UCSD-AML1 (cell line): ENCODE data around the gene HECTD1.
"Not testable (repeated sequence)": the region's sequence is repeated elsewhere in the genome, so short reads cannot be mapped to it uniquely, and the experiment has no call there.

ENCODE experiments used
- DNase-seq: peaks from one replicate; lab custom pipeline; 2025; ENCODE audit not compliant: unreplicated experiment; lab: John Stamatoyannopoulos, UW

HECTD1 gene

DNA sequence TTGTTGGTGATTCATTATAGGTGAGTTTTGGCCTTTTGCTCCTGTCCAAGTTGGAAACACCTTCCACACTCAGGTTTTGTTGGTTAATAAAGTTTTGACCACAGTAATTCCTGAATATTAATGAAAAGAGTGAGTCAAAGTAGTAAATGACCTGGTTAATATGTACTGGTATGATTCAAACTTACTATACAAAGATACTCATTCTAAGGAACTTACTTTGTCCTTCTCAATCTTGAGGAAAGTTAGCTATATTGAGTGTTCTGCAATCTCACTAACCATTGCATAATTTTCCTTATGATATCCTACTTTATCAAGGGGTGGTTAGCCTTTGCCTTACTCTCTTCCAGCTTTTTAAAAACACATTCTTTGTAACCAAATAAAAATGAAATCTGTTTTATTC lies 20.9 kb upstream of the HECTD1 start:
- no peak for DNase-seq

- DNase-seq = no peak
These were observed 17.2 kb upstream of the HECTD1 start for GRCh38 chr14:31224808-31225207.

GRCh38 chr14:31223331-31223730 lies 15.7 kb upstream of the HECTD1 start:
- DNase-seq = no peak

DNA sequence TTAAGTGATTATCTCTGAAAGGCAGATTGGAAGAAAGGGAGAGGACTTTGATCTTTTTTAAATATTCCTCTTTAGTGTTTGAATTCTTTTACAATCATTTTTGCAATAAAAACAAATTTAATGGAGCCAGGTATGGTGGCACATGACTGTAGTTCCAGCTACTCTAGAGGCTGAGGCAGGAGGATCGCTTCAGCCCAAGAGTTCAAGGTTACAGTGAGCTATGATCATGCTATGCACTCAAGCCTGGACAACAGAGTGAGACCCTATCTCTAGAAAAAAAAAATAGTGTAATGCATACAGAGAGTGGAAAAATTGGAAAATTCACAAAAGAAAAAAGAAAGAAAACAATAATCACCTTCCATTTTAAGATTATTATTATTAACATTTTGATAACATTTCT lies 15.2 kb upstream of the HECTD1 start:
- no peak for DNase-seq

DNA sequence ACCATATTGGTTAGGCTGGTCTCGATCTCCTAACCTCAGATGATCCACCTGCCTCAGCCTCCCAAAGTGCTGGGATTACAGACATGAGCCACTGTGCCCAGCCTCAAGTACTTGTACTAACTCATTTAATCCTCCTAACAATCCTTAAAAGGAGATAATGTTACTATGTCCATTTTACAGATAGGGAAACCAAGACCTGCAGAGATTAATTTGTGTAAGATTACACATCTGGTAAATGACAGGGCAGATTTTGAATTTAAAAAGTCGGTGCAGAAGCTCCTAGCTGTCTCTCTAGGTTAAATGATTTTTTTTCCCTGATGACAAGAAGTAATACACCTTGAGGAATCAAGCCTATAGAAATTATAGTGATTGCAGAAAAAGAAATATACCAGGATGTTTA lies 13.7 kb upstream of the HECTD1 start:
- DNase-seq = no peak

DNA sequence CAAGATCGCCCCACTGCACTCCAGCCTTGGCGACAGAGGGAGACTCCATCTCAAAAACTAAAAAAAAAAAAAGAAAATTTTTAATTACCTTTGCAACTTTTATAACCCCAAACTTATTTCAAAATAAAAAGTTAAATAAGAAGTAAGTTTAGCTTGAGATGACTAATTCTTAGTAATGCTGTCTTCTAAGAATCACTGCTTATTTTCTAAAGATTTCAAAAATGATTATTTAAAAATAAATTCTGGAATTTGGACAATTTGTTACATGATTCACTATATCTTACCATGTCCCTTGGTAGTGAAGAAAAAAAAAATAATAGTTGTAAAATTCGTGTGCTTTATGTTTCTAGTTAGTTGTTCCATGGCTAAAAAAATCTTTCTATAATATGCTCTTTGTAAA lies 11.6 kb upstream of the HECTD1 start:
- DNase-seq = no peak

DNA sequence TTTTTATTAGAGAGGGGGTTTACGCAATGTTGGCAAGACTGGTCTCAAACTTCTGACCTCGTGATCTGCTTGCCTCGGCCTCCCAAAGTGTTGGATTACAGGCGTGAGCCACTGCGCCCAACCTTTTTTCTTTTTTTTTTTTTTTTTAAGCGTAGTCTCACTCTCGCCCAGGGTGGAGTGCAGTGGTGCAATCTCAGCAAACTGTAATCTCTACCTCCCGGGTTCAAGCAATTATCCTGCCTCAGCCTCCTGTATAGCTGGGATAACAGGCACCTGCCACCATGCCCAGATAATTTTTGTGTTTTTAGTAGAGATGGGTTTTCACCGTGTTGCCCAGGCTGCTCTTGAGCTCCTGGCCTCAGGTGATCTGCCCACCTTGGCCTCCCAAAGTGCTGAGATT lies 8.8 kb upstream of the HECTD1 start:
- DNase-seq = no peak

GRCh38 chr14:31212893-31213292 lies 5.3 kb upstream of the HECTD1 start:
- DNase-seq = no peak

DNA sequence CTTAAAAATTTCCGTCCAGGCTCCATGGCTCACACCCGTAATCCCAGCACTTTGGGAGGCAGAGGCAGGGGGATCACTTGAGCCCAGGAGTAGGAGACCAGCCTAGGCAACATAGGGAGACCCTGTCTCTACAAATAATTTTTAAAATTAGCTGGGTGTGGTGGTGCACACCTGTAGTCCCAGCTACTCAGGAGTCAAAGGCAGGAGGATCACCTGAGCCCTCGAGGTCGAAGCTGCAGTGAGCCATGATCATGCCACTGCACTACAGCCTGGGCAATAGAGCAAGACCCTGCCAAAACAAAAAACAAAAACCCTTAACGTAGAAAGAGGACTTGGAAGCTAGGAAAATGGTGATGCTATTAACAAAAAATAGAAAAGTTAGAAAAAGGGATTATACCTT lies 2.0 kb upstream of the HECTD1 start:
- no peak for DNase-seq

DNA sequence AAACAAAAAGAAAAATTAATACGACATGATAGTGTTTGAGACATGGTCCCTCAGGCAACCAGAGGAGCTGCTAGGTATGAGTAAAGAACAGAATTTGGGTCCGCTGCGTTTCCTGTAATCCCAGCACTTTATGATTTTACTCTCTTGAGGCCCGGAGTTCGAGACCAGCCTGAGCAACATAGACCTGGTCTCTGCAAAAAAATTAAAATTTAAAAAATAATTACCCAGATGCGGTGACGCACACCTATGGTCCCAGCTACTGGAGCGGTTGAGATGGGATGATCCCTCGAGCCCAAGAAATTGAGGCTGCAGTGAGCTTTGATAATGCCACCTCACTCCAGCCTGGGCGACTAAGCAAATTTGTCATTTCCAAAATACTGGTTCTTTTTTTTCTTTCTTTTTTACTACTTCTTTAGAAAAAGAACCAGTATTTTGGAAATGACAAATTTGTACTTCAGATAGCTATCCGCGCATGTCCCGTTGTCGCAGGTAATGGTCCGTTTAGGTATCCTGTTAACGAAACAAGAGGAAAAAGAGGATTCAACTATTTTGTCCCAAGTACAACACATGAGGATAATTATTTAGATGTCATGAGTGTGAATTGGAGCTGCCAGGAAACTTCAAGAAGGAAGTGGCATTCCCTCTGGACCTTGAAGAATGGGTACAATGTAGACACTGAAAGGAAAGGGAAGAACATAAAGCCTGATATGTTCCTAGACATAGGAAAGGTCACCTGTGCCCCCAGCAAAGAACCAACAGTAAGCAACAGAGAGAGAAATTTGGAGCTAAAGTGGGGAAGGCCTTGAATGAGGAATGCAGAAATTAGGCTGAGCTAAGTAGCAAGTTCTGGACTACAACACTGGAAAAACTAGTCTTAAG lies 1.2 kb upstream of the HECTD1 start:
- DNase-seq = peak; percentile 30

DNA sequence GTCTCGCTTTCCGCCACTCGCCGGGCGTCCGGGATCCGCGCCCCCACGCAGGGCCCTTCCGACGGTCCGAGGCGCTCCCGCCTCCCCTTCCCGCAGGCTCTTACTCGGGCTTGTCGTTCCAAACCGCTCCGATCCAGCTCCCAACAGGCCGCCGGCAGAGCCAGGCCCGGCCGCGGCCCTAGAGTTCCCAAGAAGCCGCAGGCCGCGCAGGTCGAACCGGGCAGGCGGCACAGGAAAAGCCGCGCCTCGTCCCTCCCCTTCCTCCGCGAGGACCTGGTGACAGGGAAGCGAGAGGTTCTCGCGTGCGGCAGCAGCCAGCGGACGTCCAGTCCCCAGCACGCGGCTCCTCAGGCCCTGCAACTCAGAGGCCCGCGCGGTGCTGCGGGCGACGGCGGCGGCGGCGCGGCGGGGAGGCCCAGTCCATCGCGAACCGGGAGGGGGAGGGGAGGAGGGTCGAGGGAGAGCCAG lies 272 bp downstream of the HECTD1 start:
- DNase-seq = no peak

- DNase-seq = peak; percentile 64
These were observed 882 bp downstream of the HECTD1 start for GRCh38 chr14:31206536-31207286.

DNA sequence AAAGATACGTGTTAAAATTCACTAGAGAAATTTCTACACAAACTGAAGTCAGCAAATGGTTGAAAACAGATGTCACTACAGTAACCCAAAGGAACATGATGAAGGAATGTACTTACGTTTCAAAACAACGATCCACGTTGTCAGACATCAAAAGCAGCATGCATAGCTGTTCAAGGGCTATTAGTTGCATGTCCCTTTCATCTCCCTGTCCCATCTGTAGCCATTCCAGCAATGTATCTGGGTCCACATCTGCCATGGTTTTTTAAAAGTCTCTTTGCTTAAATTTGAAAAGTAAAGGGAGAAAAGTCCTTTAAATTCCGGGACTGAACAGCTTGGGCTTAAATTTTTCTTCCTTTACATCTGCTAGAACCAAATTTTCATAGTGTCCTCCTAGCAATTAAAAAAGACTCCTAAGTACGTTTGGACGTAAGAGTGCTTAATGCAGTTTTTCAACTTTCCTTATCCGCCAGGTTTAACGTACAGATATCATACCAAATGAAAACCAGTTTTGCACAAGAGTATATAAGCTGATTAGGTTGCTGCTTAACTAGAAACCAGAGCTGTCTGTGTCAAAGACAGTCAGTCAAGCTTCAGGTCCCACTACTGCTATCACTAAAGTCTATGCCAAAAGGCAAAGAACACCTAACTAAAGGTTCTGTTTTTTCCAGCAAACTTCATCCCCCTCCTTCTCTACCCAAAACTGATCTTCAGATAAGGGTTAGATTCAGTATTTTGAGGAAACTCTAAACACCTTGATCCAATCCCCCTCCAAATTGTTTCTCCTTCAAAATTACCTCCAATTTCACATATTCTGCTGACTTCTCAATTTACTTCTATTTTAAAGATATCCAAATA lies 1.7 kb downstream of the HECTD1 start:
- no peak for DNase-seq

GRCh38 chr14:31204593-31205534 lies 2.7 kb downstream of the HECTD1 start:
- no peak for DNase-seq

- DNase-seq = not testable (repeated sequence)
These were observed 3.5 kb downstream of the HECTD1 start for GRCh38 chr14:31203899-31204592.

DNA sequence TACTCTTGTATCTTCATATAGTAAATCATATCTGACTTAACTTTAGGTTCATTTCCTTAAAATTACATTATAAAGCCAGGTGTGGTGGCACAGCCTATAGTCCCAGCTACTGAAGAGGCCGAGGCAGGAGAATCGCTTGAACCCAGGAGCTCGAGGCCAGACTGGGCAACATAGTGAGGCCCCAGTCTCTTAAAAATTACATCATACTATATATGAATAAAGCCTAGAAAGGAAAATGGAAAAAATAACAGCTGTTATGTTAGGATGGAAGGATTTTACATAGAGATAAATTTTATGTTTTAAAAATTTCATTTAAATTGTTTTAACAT lies 4.2 kb downstream of the HECTD1 start:
- DNase-seq = no peak

- no peak for DNase-seq
These were observed 6.5 kb downstream of the HECTD1 start for GRCh38 chr14:31201111-31201510.

DNA sequence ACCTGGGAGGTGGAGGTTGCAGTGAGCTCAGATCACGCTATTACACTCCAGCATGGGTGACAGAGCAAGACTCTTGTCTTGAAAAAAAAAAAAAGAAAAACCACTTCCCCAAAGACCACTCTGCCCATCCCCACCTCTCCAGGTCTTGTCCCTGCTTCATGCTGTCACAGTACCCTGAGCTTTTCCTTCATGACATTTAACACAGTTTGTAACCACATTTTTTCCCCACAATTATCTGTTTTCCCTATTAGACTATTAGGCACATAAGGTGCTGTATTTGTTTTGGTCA lies 6.9 kb downstream of the HECTD1 start:
- DNase-seq = no peak

- DNase-seq = no peak
These were observed 9.9 kb downstream of the HECTD1 start for GRCh38 chr14:31197671-31198070.
